NK-92 treated with Interleukin-12 subunit alpha and Interleukin-12 subunit beta, amount 100 ng/mL, for 24 hours (cell line): ENCODE data around the gene RMND1.

Experiments
- DNase-seq: peaks from one replicate; lab custom pipeline; 2025; lab: John Stamatoyannopoulos, UW

Gene RMND1

GRCh38 chr6:151413372-151414145 is 38.4 kb downstream of the RMND1 start:
- no peak for DNase-seq

DNA sequence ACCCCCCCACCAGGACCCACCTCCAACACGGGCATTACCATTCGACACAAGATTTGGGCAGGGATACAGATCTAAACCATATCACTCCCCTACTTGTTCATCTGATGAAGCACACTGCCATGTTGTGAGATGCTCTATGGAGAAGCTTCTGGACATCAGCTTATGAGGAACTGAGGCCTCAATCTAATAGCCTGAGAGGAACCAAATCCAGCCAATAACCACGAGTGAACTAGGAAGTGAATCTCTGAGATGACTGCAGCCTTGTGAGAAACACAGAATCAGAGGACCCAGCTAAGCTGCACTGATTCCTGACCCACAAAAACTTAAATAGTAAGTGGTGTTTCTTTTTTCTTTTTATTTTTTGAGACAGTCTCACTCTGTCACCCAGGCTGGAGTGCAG is 39.0 kb downstream of the RMND1 start:
- no peak for DNase-seq

GRCh38 chr6:151409679-151410078 is 42.2 kb downstream of the RMND1 start:
- DNase-seq, result no peak

DNA sequence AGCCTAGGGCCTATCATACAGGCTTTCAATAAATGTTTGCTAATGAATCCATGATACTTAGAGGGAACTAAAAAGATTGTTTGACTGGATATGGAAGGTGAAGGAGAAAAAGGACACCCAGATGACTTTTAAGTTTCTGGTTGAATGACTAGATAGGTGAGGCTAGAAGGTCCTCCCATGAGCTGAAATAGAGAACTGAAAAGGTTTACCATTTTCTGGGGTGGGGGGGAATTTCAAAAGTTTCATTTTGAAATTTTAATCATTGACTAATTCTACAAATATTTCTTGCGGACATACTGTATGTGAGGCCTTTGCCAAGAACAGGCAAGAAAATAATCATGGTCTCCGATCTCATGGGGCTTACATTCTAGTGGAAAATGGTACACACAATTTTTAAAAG is 42.7 kb downstream of the RMND1 start:
- DNase-seq, result no peak

DNA sequence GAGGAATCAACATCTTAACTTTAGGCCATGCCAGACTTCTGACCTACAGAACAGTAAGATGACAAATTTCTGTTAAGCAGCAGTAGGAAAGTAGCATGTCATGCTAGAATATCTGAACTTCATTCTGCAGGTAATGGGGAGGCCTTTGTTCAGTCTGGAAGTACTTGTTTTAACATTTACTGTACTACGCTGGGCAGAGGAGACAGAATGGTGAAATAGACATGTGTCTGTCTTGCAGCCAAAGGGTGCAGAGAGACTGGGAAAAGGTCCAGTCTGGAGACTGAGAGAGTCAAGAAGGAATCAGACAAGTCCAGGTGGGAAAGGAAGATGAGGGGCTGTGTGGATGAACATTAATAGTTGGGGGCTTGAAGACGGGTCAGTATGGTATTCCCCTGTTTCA is 43.1 kb downstream of the RMND1 start:
- DNase-seq, result no peak

- DNase-seq, result no peak
These were observed 48.0 kb downstream of the RMND1 start for GRCh38 chr6:151403919-151404308.

DNA sequence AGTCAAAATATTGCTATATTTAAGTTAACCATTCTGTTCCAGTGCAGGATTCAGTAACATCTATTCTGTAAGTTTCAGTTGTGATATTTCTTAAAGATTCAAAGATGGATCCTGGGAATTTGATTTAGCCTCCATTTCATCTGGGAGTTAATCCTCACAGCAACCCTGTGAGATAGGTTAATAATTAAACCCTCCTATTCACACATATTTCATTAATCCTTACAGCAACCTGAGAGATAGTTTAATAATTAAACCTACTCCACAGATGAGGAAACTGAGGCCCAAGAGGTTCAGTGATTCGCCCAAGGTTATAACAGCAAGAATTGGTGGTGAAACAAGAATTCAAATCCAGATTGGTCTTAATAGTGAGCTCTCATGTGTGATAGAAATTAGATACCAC is 49.7 kb downstream of the RMND1 start:
- no peak for DNase-seq

DNA sequence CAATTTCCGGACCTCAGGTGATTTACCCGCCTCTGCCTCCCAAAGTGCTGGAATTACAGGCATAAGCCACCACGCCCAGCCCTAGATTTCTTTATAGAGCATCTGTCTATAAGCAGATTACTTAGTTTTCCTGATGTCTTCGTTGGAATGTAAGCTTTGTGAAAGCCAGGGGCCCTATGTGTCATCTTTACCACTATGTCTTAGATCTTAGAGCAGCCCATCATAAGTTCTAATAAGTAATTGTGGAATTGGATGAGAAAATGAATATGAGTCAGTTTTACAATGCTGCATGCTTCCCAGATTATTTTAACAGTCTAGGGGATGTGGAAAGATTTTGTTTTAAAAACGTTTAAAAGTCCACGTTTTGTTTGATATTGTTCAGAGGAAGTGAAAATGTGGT is 51.5 kb downstream of the RMND1 start:
- no peak for DNase-seq

GRCh38 chr6:151399679-151400078 is 52.2 kb downstream of the RMND1 start:
- no peak for DNase-seq

GRCh38 chr6:151393410-151393809 is 58.5 kb downstream of the RMND1 start:
- DNase-seq, result no peak

DNA sequence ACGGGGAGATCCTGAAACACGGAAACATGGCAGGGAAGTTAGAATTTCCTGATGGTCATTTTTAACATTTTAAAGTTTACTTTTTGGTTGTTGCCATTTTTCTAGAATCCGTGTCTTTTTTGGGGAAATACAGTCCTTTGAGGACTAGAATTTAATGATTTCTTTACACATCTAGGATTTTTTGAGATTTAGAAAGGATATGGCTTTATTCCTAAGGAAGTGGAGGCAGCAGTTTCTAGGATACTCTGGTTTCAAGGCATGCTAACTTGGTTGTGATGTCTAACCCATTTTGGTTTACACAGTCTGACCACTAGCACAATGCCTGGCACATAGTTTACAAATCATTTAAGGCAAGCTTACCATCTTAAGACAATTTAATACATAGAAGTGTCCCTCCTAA is 59.5 kb downstream of the RMND1 start:
- DNase-seq, result no peak

DNA sequence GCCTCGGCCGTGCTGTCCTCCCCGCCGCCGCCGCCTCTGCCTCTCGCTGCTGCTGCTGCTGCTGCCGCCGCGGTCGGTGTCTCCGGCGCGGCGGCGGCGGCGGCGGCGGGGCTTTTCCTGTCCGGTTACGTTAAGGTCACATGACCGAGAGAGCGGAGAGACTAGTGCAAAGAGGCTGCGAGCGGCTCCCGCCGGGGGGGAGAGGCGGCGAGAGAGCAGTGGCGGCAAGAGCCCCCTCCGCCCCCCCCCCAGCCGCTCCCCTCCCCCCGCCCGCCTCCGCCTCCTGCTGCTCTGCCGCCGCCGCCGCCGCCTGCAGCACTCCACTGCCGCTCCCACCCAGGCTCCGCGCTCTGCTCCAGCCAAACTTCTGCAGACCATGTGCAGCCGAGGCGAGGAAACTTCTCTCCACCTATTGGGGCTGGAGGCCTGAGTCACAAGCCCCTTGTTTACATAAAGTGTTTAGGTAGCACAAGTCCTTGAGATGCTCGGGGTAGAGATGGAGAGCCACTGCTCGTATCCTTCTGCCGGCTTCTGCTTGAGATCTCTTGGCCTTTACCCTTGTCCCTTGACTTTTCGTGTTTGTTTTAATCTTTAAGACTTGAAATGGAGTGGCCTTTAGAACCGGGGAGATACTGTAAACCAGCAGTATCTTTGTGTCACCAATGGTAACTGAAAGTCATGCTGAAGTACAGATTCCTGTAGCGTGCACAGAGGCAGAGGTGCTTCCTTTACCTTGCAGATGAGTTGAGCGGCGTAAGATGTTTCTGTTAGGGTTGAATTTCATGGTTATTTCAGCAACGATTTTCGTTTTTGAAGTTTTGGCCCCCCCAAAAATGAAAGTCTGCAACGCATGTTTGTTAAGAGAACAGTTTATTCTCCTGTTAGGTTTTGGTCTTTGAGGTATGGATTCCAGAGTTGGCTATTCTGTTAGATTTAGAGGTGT is 60.2 kb downstream of the RMND1 start, which contains the start of gene ZBTB2:
Gene ZBTB2, minus strand, starts transcription at position 89 of the 943 bp plus-strand sequence. CDS start 17,922 bp downstream, outside the sequence.
- peak; percentile 67 for DNase-seq

- DNase-seq, result peak; percentile 82
These were observed 61.0 kb downstream of the RMND1 start for GRCh38 chr6:151390851-151391470.

GRCh38 chr6:151390276-151390850 is 61.6 kb downstream of the RMND1 start:
- DNase-seq, result peak; percentile 95

GRCh38 chr6:151389618-151390275 is 62.2 kb downstream of the RMND1 start:
- DNase-seq, result peak; percentile 50

- peak; percentile 28 for DNase-seq
These were observed 62.8 kb downstream of the RMND1 start for GRCh38 chr6:151388997-151389617.

GRCh38 chr6:151388236-151388635 is 63.7 kb downstream of the RMND1 start:
- no peak for DNase-seq

GRCh38 chr6:151387175-151387970 is 64.6 kb downstream of the RMND1 start:
- no peak for DNase-seq

- no peak for DNase-seq
These were observed 66.7 kb downstream of the RMND1 start for GRCh38 chr6:151385177-151385576.

DNA sequence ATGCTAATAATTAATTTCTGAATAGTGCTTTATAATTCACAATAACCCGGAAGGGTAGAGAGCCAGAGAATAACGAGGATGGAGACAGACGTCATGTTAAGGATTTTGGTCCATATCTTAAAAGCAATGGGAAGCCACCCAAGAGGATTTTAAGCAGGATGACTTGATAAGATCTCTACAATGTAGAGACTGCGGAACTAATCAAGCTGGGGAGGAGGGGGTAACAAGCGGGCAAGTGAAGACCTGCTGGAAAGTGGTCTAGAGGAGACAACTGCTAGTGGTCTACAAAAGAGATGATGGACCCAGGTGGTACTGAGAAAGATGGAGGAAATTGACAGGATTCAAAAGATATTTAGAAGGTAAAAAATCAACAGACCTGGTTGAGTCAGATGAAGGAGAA is 67.8 kb downstream of the RMND1 start:
- DNase-seq, result no peak
